HFFc6 (cell line): ENCODE data around the gene BICDL2. TPM values are rescaled to one million over a fixed set of nuclear protein-coding genes. Genes with fewer than 3 reads are reported as not detected.

Source experiments
- DNase-seq: peaks from one replicate; pipeline ENCODE4 v3.0.0-alpha.2; 2018
- H3K27ac Mint-ChIP-seq: 2 replicates; pipeline ENCODE4 v1.8.0; 2020; ENCODE audit warnings: mild to moderate bottlenecking, mixed read lengths
- H3K27me3 Mint-ChIP-seq: 2 replicates; pipeline ENCODE4 v1.8.0; 2021; ENCODE audit warnings: mild to moderate bottlenecking, moderate library complexity, mixed read lengths; ENCODE audit not compliant: insufficient read depth
- H3K36me3 Mint-ChIP-seq: 2 replicates; pipeline ENCODE4 v1.8.0; 2021; ENCODE audit warnings: low read depth, mixed read lengths
- H3K4me1 Mint-ChIP-seq: 2 replicates; pipeline ENCODE4 v1.8.0; 2020; ENCODE audit warnings: low read depth, mixed read lengths
- H3K4me3 Mint-ChIP-seq: 2 replicates; pipeline ENCODE4 v1.8.0; 2020; ENCODE audit warnings: mild to moderate bottlenecking, moderate library complexity, mixed read lengths
- H3K9me3 Mint-ChIP-seq: 2 replicates; pipeline ENCODE4 v1.8.0; 2020; ENCODE audit warnings: mild to moderate bottlenecking, mixed read lengths
- total RNA-seq, 6 experiments: library from RNA; stranded (reverse); fragmentation: NEBNext Ultra II Directional; extraction: Animal tissue kit (Norgen Biotek cat#: 25700); gene quantifications; 2 replicates in 1 of 6; 3 replicates in 5 of 6; pipeline ENCODE4 v1.2.3, GENCODE V29; 2021
- TF ChIP-seq, protein P1 (sequence below): fragments of 200-600 bp; sonication (generic); IDR thresholded peaks from 2 replicates; pipeline ENCODE4 v1.5.0; 2021; ENCODE audit warnings: antibody characterized with exemption, mild to moderate bottlenecking

The BICDL2 gene
- total RNA-seq, 6 experiments from 2014 or later: not detected

DNA sequence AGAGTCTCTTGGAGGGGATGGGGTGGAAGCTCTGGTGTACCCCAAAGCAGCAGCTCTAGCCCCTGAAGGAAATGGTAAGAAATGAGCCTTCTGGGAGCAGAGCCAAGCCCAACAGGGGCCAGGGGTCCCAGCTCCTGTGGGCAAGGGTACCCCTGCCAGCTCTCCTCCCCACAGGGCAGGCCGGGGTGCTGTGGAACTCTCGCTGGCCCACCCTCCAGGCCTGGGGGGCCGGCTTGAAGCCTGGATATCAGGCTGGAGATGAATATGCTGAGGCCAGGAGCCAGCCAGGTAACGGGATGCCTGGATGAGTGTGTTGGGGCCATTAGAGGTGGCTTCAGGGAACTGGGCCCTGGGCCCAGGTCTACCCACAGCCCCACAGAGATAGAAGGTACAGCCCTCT is 36.2 kb downstream of the BICDL2 start:
- H3K4me1 Mint-ChIP-seq: no peaks in the 10 kb centered on the region

DNA sequence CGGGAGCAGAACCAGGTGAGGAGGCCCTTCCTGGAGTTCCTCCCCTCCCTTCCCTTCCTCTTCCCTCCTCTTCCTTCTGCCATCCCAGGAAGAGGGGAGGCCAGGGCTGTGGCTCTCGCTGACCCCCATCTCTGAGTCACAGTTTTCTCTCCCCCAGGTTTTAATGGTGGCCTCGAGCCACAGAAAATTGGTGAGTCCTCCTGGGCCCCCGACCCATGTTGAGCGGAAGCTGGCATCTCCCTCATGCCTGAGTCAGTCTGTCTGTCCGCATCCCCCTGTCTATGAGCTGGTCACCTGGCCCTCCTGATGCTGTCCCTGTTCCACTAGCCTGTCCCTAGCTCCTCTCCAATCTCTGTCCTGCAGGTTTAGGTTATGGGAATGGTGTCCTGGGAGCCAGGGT is 36.8 kb downstream of the BICDL2 start:
- H3K27me3 Mint-ChIP-seq: peaks cover 14% of the 10 kb centered on the region
- no peak overlapping the region for H3K27ac Mint-ChIP-seq
- no peak overlapping the region for H3K4me3 Mint-ChIP-seq
- no peaks in the 10 kb centered on the region for H3K9me3 Mint-ChIP-seq
- TF ChIP-seq, protein P1, sequence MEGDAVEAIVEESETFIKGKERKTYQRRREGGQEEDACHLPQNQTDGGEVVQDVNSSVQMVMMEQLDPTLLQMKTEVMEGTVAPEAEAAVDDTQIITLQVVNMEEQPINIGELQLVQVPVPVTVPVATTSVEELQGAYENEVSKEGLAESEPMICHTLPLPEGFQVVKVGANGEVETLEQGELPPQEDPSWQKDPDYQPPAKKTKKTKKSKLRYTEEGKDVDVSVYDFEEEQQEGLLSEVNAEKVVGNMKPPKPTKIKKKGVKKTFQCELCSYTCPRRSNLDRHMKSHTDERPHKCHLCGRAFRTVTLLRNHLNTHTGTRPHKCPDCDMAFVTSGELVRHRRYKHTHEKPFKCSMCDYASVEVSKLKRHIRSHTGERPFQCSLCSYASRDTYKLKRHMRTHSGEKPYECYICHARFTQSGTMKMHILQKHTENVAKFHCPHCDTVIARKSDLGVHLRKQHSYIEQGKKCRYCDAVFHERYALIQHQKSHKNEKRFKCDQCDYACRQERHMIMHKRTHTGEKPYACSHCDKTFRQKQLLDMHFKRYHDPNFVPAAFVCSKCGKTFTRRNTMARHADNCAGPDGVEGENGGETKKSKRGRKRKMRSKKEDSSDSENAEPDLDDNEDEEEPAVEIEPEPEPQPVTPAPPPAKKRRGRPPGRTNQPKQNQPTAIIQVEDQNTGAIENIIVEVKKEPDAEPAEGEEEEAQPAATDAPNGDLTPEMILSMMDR: no peak
- H3K36me3 Mint-ChIP-seq: no peaks in the 10 kb centered on the region
- no peak for DNase-seq
- H3K4me1 Mint-ChIP-seq: no peaks in the 10 kb centered on the region

More for the DNA sequence above, 36.2 kb downstream of the BICDL2 start:
- Mint-ChIP-seq H3K27me3 (peaks cover 12% of the 10 kb centered on the region), H3K9me3 (no peaks in the 10 kb centered on the region), H3K4me3 (no peak overlapping the region), H3K27ac (no peak overlapping the region), H3K36me3 (no peaks in the 10 kb centered on the region)
- no peak for DNase-seq
- TF ChIP-seq, protein P1: no peak

DNA sequence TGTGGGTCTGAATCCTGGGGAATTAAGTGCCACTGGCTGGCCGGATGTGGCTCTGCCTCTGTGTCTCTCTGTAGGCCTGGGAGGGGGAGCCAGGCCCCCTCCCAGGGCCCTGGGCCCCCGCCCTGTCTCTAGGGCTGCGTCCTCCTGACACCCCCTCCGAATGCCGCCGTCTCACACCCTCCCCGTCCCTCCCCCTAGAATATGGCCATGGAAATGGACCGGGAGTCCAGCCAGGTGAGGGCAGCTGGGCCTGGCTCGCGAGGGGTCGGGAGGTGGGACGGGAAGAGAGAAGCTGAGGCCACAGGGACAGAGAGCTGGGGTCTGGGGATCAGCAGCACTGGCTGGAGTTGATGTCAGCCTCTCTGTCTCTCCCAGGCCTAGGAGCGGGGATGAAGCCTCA is 40.4 kb downstream of the BICDL2 start:
- Mint-ChIP-seq H3K4me3 (no peak overlapping the region), H3K36me3 (no peaks in the 10 kb centered on the region), H3K27ac (no peak overlapping the region), H3K9me3 (no peaks in the 10 kb centered on the region), H3K4me1 (no peaks in the 10 kb centered on the region), H3K27me3 (peaks cover 18% of the 10 kb centered on the region)
- TF ChIP-seq, protein P1: no peak
- DNase-seq: no peak

DNA sequence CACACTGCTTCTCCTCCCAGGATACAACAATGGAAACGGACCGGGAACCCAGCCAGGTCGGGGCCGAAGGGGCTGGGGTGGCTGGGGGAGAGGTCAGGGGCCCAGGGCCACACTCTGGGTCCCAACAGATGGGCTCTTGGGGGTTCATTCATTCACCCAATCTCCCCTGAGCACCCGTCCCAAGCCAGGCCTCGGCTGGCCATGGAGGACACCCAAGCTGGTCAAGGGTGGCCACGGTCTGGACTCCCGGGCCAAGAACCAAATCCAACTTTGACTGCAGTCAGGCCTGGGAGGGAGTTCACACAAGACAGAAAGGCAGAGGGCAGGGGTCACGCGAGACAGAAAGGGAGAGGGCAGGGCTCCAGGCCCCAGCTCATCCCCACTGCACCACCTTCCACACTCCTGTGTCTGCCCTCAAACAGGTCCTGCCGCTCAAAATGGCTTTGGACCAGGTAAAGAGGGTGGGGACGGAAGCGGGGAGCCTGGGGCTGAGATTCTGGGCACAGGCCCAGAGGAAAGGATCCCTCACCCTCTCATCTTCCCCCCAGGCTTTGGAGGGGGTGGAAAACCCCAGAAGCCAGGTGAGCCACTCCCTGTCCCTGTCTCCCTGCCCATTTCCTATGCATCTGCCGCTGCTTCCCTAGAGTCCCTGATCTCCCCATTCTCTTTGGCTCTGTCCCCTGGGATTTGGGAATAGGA is 44.2 kb downstream of the BICDL2 start:
- Mint-ChIP-seq H3K27me3 (peaks cover 22% of the 10 kb centered on the region), H3K36me3 (no peaks in the 10 kb centered on the region), H3K4me3 (no peak overlapping the region), H3K27ac (no peak overlapping the region), H3K9me3 (no peaks in the 10 kb centered on the region), H3K4me1 (no peaks in the 10 kb centered on the region)
- TF ChIP-seq, protein P1: no peak
- DNase-seq: no peak

DNA sequence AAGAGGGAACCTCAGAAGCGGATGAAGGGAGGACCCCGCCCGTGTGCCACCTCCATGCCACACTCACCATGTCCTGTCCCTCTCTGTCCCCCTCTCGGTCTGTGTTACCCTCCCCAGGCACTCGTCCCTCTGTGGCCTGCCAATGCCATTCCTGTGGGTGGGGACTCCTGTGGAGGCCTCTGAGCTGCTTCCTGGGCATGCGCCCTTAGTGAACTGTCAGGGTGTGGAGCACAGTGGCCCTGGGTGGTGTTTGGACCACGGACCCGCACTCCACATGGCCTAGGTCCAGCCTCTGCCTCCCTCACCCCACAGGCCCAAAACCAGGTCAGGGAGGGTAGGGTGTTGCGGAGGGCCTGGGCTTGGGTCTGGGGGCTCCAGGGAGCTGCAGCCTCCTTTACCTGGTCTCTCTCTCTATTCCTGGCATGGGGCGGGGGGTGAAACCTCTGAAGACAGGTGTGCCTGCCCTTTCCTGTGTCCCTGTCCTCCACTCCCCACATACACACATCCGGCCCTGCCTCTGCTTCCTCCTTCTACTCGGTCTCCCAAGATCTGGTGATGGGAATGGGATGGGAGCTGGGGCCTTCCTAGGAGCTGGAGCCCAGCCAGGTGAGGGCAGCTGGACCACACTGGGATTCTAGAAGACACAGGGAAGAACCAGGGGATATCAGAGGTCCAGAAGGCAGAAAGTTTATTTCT is 45.0 kb downstream of the BICDL2 start:
- Mint-ChIP-seq H3K27me3 (peaks cover 20% of the 10 kb centered on the region), H3K27ac (no peak overlapping the region), H3K36me3 (no peaks in the 10 kb centered on the region), H3K4me1 (no peaks in the 10 kb centered on the region), H3K4me3 (no peak overlapping the region), H3K9me3 (no peaks in the 10 kb centered on the region)
- TF ChIP-seq, protein P1: no peak
- no peak for DNase-seq
